WTC11 (cell line): Measurements from ENCODE around the gene CHAT. TPM values are rescaled to one million over a fixed set of nuclear protein-coding genes. Genes with fewer than 3 reads are reported as not detected.

Experiments used
- ATAC-seq: fragments of 200-7000 bp; cut with Tn5 transposase; 2 replicates; pipeline ENCODE4 v1.10.0; 2021; ENCODE audit warnings: mild to moderate bottlenecking, moderate library complexity
- CTCF ChIA-PET: fragments of 300-600 bp; sonication (Branson Sonifier 250); formaldehyde crosslinking; loops from one replicate; lab custom pipeline; 2021; ENCODE audit warnings: antibody characterized with exemption; lab: Charles Lee
- POLR2A ChIA-PET: fragments of 350-600 bp; sonication (Branson Sonifier 250); formaldehyde crosslinking; loops from one replicate; lab custom pipeline; 2021; ENCODE audit warnings: antibody characterized with exemption; lab: Charles Lee
- DNase-seq: peaks from one replicate; pipeline ENCODE4 v3.0.0; 2021; ENCODE audit warnings: low spot score
- H3K27ac Mint-ChIP-seq: 2 replicates; pipeline ENCODE4 v1.8.0; 2021; ENCODE audit warnings: mixed read lengths
- H3K27me3 Mint-ChIP-seq: 2 replicates; pipeline ENCODE4 v1.8.0; 2021; ENCODE audit warnings: low read depth, mild to moderate bottlenecking, moderate library complexity, mixed read lengths
- H3K36me3 Mint-ChIP-seq: 2 replicates; pipeline ENCODE4 v1.8.0; 2021; ENCODE audit warnings: mixed read lengths
- H3K4me1 Mint-ChIP-seq: 2 replicates; pipeline ENCODE4 v1.8.0; 2022; ENCODE audit warnings: mixed read lengths
- H3K4me3 Mint-ChIP-seq: 2 replicates; pipeline ENCODE4 v1.8.0; 2021; ENCODE audit warnings: mild to moderate bottlenecking, moderate library complexity, mixed read lengths
- H3K9me3 Mint-ChIP-seq: 2 replicates; pipeline ENCODE4 v1.8.0; 2021; ENCODE audit warnings: mixed read lengths
- CBFB ChIP-seq: sonication (generic); formaldehyde crosslinking; IDR thresholded peaks from 2 replicates; pipeline ENCODE4 v1.8.1; 2022; ENCODE audit warnings: mild to moderate bottlenecking, low read depth, missing genetic modification reagents
- CREM ChIP-seq: sonication (generic); formaldehyde crosslinking; IDR thresholded peaks from 2 replicates; pipeline ENCODE4 v1.8.1; 2022; ENCODE audit warnings: mild to moderate bottlenecking, missing genetic modification reagents, moderate library complexity
- EMX1 ChIP-seq: fragments of 250-450 bp; sonication (Bioruptor Pico); IDR thresholded peaks from 2 replicates; pipeline ENCODE4 v1.8.0; 2021; ENCODE audit warnings: mild to moderate bottlenecking
- FOXP1 ChIP-seq: sonication (generic); formaldehyde crosslinking; IDR thresholded peaks from 2 replicates; pipeline ENCODE4 v1.8.0; 2022; ENCODE audit warnings: missing genetic modification reagents, mild to moderate bottlenecking, moderate library complexity, borderline replicate concordance
- GABPB1 ChIP-seq: sonication (generic); formaldehyde crosslinking; IDR thresholded peaks from 2 replicates; pipeline ENCODE4 v1.8.1; 2023; ENCODE audit warnings: mild to moderate bottlenecking, missing genetic modification reagents
- GRHL2 ChIP-seq: fragments of 250-450 bp; sonication (Bioruptor Pico); IDR thresholded peaks from 2 replicates; pipeline ENCODE4 v1.8.0; 2022; ENCODE audit warnings: mild to moderate bottlenecking, moderate library complexity; ENCODE audit not compliant: insufficient replicate concordance, severe bottlenecking
- JAZF1 ChIP-seq: fragments of 250-450 bp; sonication (Bioruptor Pico); IDR thresholded peaks from 2 replicates; pipeline ENCODE4 v1.9.0; 2021; ENCODE audit warnings: moderate library complexity, mild to moderate bottlenecking, inconsistent platforms
- NFE2L1 ChIP-seq: sonication (generic); formaldehyde crosslinking; IDR thresholded peaks from 2 replicates; pipeline ENCODE4 v1.8.1; 2023; ENCODE audit warnings: missing genetic modification reagents
- NR2C2 ChIP-seq: sonication (generic); formaldehyde crosslinking; IDR thresholded peaks from 2 replicates; pipeline ENCODE4 v1.8.0; 2022; ENCODE audit warnings: mild to moderate bottlenecking, missing genetic modification reagents
- SMAD3 ChIP-seq: sonication (generic); formaldehyde crosslinking; IDR thresholded peaks from 2 replicates; pipeline ENCODE4 v1.8.0; 2022; ENCODE audit warnings: missing genetic modification reagents, mild to moderate bottlenecking, borderline replicate concordance
- TCF7 ChIP-seq: sonication (generic); formaldehyde crosslinking; IDR thresholded peaks from 2 replicates; pipeline ENCODE4 v1.8.0; 2022; ENCODE audit warnings: mild to moderate bottlenecking, low read depth, missing genetic modification reagents, moderate library complexity
- TEAD1 ChIP-seq: sonication (generic); formaldehyde crosslinking; IDR thresholded peaks from 2 replicates; pipeline ENCODE4 v1.8.0; 2022; ENCODE audit warnings: mild to moderate bottlenecking, missing genetic modification reagents
- total RNA-seq: library from RNA; stranded (reverse); gene quantifications from 3 replicates; pipeline ENCODE4 v1.2.3, GENCODE V29; 2021
- TF ChIP-seq, protein P1 (sequence below): sonication (generic); formaldehyde crosslinking; IDR thresholded peaks from 2 replicates; pipeline ENCODE4 v1.8.0; 2022; ENCODE audit warnings: mild to moderate bottlenecking, missing genetic modification reagents
- TF ChIP-seq, protein P2 (sequence below): fragments of 250-450 bp; sonication (Bioruptor Pico); IDR thresholded peaks from 2 replicates; pipeline ENCODE4 v2.1.2; 2022; ENCODE audit warnings: mild to moderate bottlenecking, moderate library complexity
- TF ChIP-seq, protein P3 (sequence below): sonication (generic); formaldehyde crosslinking; IDR thresholded peaks from 2 replicates; pipeline ENCODE4 v1.8.0; 2023; ENCODE audit warnings: missing genetic modification reagents, mild to moderate bottlenecking, borderline replicate concordance
- TF ChIP-seq, protein P4 (sequence below): sonication (generic); formaldehyde crosslinking; IDR thresholded peaks from 2 replicates; pipeline ENCODE4 v1.8.1; 2022; ENCODE audit warnings: low read depth, mild to moderate bottlenecking, moderate library complexity, missing genetic modification reagents, borderline replicate concordance
- TF ChIP-seq, protein P5 (sequence below): fragments of 250-450 bp; sonication (Bioruptor Pico); IDR thresholded peaks from 2 replicates; pipeline ENCODE4 v1.9.0; 2021; ENCODE audit warnings: moderate library complexity, mild to moderate bottlenecking, inconsistent platforms, borderline replicate concordance
- TF ChIP-seq, protein P6 (sequence below): sonication (generic); formaldehyde crosslinking; IDR thresholded peaks from 2 replicates; pipeline ENCODE4 v1.8.1; 2022; ENCODE audit warnings: mild to moderate bottlenecking, missing genetic modification reagents, moderate library complexity, borderline replicate concordance
- TF ChIP-seq, protein P7 (sequence below): sonication (generic); formaldehyde crosslinking; IDR thresholded peaks from 2 replicates; pipeline ENCODE4 v1.8.1; 2022; ENCODE audit warnings: missing genetic modification reagents, borderline replicate concordance

The CHAT gene
- total RNA-seq, 1 experiment from 2014 or later: not detected

DNA sequence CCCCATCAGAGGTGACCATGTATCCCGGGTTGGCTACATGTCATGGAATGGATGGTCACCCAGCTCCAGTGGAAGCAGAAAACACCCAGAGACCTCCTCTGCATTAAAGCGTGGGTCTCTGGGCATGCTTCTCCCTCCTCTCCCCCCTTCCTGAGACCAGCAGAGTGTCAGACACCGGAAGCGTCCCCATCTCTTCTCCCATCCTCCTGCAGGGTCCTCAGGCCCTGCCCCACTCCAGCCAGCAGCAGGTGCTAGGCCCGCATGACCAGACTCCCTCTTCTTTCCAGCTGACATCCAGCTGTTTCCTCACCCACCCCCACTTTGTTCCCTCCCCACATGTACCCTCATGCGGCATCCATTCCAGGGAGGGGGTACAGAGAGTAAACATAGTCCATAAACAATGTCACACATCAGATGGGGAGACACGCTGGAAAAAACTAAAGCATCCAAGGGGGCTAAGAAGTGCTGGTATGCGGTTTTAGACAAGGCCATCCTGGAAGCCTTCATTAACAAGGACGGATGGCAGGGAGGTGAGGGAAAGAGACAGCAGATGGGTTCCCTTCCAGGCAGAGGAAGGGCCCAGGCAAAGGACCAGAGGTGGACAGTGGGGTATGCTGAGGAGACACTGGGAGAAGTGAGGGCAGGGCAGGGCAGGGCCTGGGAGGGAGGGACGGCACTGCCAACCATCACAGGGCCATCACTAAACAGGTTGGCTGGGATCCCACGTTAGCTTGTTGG, 16.2 kb upstream of the CHAT start:
- no peak for ATAC-seq
- H3K4me3 Mint-ChIP-seq: no peak overlapping the region
- DNase-seq: no peak
- H3K9me3 Mint-ChIP-seq: no peaks in the 10 kb centered on the region
- CTCF ChIA-PET: no interaction called here
- H3K27me3 Mint-ChIP-seq: peaks cover 14% of the 10 kb centered on the region
- peaks cover 12% of the 10 kb centered on the region for H3K4me1 Mint-ChIP-seq
- POLR2A ChIA-PET: no interaction called here
- TF ChIP-seq, protein P1, sequence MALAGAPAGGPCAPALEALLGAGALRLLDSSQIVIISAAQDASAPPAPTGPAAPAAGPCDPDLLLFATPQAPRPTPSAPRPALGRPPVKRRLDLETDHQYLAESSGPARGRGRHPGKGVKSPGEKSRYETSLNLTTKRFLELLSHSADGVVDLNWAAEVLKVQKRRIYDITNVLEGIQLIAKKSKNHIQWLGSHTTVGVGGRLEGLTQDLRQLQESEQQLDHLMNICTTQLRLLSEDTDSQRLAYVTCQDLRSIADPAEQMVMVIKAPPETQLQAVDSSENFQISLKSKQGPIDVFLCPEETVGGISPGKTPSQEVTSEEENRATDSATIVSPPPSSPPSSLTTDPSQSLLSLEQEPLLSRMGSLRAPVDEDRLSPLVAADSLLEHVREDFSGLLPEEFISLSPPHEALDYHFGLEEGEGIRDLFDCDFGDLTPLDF (CRISPR knock-in tag): no peak
- TF ChIP-seq, protein P2, sequence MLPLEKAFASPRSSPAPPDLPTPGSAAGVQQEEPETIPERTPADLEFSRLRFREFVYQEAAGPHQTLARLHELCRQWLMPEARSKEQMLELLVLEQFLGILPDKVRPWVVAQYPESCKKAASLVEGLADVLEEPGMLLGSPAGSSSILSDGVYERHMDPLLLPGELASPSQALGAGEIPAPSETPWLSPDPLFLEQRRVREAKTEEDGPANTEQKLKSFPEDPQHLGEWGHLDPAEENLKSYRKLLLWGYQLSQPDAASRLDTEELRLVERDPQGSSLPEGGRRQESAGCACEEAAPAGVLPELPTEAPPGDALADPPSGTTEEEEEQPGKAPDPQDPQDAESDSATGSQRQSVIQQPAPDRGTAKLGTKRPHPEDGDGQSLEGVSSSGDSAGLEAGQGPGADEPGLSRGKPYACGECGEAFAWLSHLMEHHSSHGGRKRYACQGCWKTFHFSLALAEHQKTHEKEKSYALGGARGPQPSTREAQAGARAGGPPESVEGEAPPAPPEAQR: no peak
- TF ChIP-seq EMX1 (no peak), GRHL2 (CRISPR knock-in tag) (no peak), FOXP1 (CRISPR knock-in tag) (no peak), NR2C2 (no peak), SMAD3 (CRISPR knock-in tag) (no peak), TCF7 (CRISPR knock-in tag) (no peak), CBFB (no peak), JAZF1 (CRISPR knock-in tag) (no peak)
- TF ChIP-seq, protein P3, sequence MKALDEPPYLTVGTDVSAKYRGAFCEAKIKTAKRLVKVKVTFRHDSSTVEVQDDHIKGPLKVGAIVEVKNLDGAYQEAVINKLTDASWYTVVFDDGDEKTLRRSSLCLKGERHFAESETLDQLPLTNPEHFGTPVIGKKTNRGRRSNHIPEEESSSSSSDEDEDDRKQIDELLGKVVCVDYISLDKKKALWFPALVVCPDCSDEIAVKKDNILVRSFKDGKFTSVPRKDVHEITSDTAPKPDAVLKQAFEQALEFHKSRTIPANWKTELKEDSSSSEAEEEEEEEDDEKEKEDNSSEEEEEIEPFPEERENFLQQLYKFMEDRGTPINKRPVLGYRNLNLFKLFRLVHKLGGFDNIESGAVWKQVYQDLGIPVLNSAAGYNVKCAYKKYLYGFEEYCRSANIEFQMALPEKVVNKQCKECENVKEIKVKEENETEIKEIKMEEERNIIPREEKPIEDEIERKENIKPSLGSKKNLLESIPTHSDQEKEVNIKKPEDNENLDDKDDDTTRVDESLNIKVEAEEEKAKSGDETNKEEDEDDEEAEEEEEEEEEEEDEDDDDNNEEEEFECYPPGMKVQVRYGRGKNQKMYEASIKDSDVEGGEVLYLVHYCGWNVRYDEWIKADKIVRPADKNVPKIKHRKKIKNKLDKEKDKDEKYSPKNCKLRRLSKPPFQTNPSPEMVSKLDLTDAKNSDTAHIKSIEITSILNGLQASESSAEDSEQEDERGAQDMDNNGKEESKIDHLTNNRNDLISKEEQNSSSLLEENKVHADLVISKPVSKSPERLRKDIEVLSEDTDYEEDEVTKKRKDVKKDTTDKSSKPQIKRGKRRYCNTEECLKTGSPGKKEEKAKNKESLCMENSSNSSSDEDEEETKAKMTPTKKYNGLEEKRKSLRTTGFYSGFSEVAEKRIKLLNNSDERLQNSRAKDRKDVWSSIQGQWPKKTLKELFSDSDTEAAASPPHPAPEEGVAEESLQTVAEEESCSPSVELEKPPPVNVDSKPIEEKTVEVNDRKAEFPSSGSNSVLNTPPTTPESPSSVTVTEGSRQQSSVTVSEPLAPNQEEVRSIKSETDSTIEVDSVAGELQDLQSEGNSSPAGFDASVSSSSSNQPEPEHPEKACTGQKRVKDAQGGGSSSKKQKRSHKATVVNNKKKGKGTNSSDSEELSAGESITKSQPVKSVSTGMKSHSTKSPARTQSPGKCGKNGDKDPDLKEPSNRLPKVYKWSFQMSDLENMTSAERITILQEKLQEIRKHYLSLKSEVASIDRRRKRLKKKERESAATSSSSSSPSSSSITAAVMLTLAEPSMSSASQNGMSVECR (CRISPR knock-in tag): no peak
- TF ChIP-seq, protein P4, sequence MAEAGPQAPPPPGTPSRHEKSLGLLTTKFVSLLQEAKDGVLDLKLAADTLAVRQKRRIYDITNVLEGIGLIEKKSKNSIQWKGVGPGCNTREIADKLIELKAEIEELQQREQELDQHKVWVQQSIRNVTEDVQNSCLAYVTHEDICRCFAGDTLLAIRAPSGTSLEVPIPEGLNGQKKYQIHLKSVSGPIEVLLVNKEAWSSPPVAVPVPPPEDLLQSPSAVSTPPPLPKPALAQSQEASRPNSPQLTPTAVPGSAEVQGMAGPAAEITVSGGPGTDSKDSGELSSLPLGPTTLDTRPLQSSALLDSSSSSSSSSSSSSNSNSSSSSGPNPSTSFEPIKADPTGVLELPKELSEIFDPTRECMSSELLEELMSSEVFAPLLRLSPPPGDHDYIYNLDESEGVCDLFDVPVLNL: no peak
- no peaks in the 10 kb centered on the region for H3K36me3 Mint-ChIP-seq
- no peak overlapping the region for H3K27ac Mint-ChIP-seq

DNA sequence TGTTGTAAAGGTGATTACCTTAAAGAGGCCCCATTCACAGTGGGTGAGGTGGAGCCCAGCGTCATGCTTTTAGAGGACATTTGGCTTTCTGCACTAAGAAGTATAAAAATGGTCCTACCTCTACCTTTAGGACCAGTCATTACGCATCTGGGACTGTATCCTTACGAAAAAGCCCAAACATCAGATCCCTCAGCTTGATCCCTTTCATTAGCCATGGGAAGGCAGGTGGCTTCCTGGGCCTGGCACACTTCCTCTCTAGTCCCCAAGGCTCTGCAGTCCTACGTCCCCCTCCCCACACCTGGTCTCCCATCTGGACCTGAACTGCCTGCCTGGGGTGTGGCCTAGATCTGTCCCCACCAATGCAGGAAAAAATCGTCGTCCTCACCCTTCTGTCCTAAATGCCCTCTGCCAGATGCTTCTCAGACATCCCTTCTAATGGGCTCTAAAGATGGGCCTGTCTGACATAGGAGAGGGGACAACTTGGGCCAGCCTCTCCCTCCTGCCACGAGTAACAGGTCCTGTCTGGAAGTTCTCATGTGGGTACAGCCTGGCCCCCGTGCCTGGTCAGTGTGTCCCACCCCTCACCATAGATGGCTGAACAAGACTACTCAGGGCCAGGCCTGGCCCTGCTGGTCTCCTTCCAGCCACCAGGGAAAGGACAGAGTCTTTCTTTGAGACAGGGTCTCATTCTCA, 15.5 kb upstream of the CHAT start:
- H3K27ac Mint-ChIP-seq: no peak overlapping the region
- H3K36me3 Mint-ChIP-seq: no peaks in the 10 kb centered on the region
- H3K9me3 Mint-ChIP-seq: no peaks in the 10 kb centered on the region
- H3K4me1 Mint-ChIP-seq: peaks cover 12% of the 10 kb centered on the region
- ATAC-seq (no peak), DNase-seq (no peak)
- ChIA-PET POLR2A (no interaction called here), CTCF (no interaction called here)
- peaks cover 21% of the 10 kb centered on the region for H3K27me3 Mint-ChIP-seq
- H3K4me3 Mint-ChIP-seq: no peak overlapping the region
- TF ChIP-seq NFE2L1 (no peak), CREM (CRISPR knock-in tag) (no peak), TEAD1 (CRISPR knock-in tag) (no peak), GABPB1 (CRISPR knock-in tag) (no peak)
- TF ChIP-seq, protein P5, sequence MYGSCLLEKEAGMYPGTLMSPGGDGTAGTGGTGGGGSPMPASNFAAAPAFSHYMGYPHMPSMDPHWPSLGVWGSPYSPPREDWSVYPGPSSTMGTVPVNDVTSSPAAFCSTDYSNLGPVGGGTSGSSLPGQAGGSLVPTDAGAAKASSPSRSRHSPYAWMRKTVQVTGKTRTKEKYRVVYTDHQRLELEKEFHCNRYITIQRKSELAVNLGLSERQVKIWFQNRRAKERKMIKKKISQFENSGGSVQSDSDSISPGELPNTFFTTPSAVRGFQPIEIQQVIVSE (CRISPR knock-in tag): no peak
- TF ChIP-seq, protein P6, sequence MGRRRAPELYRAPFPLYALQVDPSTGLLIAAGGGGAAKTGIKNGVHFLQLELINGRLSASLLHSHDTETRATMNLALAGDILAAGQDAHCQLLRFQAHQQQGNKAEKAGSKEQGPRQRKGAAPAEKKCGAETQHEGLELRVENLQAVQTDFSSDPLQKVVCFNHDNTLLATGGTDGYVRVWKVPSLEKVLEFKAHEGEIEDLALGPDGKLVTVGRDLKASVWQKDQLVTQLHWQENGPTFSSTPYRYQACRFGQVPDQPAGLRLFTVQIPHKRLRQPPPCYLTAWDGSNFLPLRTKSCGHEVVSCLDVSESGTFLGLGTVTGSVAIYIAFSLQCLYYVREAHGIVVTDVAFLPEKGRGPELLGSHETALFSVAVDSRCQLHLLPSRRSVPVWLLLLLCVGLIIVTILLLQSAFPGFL (CRISPR knock-in tag): no peak
- TF ChIP-seq, protein P7, sequence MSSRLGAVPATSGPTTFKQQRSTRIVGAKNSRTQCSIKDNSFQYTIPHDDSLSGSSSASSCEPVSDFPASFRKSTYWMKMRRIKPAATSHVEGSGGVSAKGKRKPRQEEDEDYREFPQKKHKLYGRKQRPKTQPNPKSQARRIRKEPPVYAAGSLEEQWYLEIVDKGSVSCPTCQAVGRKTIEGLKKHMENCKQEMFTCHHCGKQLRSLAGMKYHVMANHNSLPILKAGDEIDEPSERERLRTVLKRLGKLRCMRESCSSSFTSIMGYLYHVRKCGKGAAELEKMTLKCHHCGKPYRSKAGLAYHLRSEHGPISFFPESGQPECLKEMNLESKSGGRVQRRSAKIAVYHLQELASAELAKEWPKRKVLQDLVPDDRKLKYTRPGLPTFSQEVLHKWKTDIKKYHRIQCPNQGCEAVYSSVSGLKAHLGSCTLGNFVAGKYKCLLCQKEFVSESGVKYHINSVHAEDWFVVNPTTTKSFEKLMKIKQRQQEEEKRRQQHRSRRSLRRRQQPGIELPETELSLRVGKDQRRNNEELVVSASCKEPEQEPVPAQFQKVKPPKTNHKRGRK: no peak
